ENCODE results near the gene ACIN1. TPM values are rescaled to one million over a fixed set of nuclear protein-coding genes. Genes with fewer than 3 reads are reported as not detected.

Gene ACIN1
- total and polyA plus RNA-seq, 12 donors: 35.7 to 119 (median 68.0) TPM

GRCh38 chr14:23093991-23094665 lies 808 bp downstream of the ACIN1 start:
- Histone ChIP-seq H3K9me3 (no peaks in the 10 kb centered on the region), H3K36me3 (peaks cover 0 to 63% (median 42%) of the 10 kb centered on the region in 9 donors), H3K27me3 (no peaks in the 10 kb centered on the region), H3K27ac (peak overlapping the region; percentile 82 to 99 (median 96)), H3K4me1 (peaks cover 8 to 61% (median 48%) of the 10 kb centered on the region in 9 donors), H3K4me3 (peak overlapping the region; percentile 66 to 97 (median 76))
- no peak for ATAC-seq
- intact Hi-C loops (cut with DNase I): loop anchor here in 2 of 10 donors (1.0 to 2.0 kb wide), 2 partner anchors 23 kb away; no protein-coding TSS in a partner anchor
- no peak for DNase-seq
- 1 to 4% methylated on average over 14 of the region's 14 CpGs for WGBS, 2 donors
- TF ChIP-seq CTCF (IDR thresholded peaks at IDR 0.05): peak in 3 of 9 donors; percentile 9 to 18 (median 14)

GRCh38 chr14:23093526-23093925 lies 1.4 kb downstream of the ACIN1 start:
- H3K27ac ChIP-seq: no peak overlapping the region
- WGBS, 2 donors: 78 to 87% methylated on average over 2 of the region's 2 CpGs
- intact Hi-C loops (cut with DNase I): no loop called here

GRCh38 chr14:23093104-23093503 lies 1.8 kb downstream of the ACIN1 start:
- no peak for DNase-seq
- ATAC-seq: no peak
- H3K36me3 ChIP-seq: peaks cover 0 to 63% (median 33%) of the 10 kb centered on the region in 9 donors
- H3K27me3 ChIP-seq: no peaks in the 10 kb centered on the region
- peak overlapping the region in 3 of 10 donors; percentile 70 to 97 (median 91) for H3K4me3 ChIP-seq
- no peak overlapping the region for H3K27ac ChIP-seq
- no peak for TF ChIP-seq CTCF (IDR thresholded peaks at IDR 0.05)
- intact Hi-C loops (cut with DNase I): no loop called here
- no peaks in the 10 kb centered on the region for H3K9me3 ChIP-seq
- H3K4me1 ChIP-seq: peaks cover 8 to 55% (median 44%) of the 10 kb centered on the region in 9 donors
- WGBS, 2 donors: 64 to 68% methylated on average over 2 of the region's 2 CpGs

More at GRCh38 chr14:23093526-23093925, 1.4 kb downstream of the ACIN1 start:
- no peak for TF ChIP-seq CTCF (IDR thresholded peaks at IDR 0.05)
- Histone ChIP-seq H3K9me3 (no peaks in the 10 kb centered on the region), H3K4me3 (peak overlapping the region; percentile 66 to 97 (median 76)), H3K36me3 (peaks cover 0 to 63% (median 37%) of the 10 kb centered on the region in 9 donors), H3K27me3 (no peaks in the 10 kb centered on the region), H3K4me1 (peaks cover 8 to 55% (median 44%) of the 10 kb centered on the region in 9 donors)
- no peak for DNase-seq
- no peak for ATAC-seq

- Histone ChIP-seq H3K4me3 (no peak overlapping the region), H3K9me3 (no peaks in the 10 kb centered on the region), H3K27me3 (no peaks in the 10 kb centered on the region), H3K4me1 (peaks cover 6 to 49% (median 33%) of the 10 kb centered on the region in 9 donors), H3K36me3 (peaks cover 0 to 68% (median 36%) of the 10 kb centered on the region in 9 donors), H3K27ac (no peak overlapping the region)
- DNase-seq (no peak), ATAC-seq (no peak)
- WGBS, 2 donors: 83 to 88% methylated on average over 12 of the region's 12 CpGs
- TF ChIP-seq CTCF (IDR thresholded peaks at IDR 0.05): no peak
- intact Hi-C loops (cut with DNase I): no loop called here
Measured at GRCh38 chr14:23091294-23092225, 3.4 kb downstream of the ACIN1 start.

All from heart right ventricle (tissue), 16 donors.